HG03558 (cell line): ENCODE data around the gene S100Z.
"Not testable (repeated sequence)": the region's sequence is repeated elsewhere in the genome, so short reads cannot be mapped to it uniquely, and the experiment has no call there.

Experiments used
- ATAC-seq: cut with Tn5 transposase; IDR thresholded peaks from one replicate; pipeline ENCODE4 v1.9.1; 2021; ENCODE audit warnings: moderate number of reproducible peaks; ENCODE audit not compliant: unreplicated experiment; ENCODE audit errors: extremely low read depth

The S100Z gene

DNA sequence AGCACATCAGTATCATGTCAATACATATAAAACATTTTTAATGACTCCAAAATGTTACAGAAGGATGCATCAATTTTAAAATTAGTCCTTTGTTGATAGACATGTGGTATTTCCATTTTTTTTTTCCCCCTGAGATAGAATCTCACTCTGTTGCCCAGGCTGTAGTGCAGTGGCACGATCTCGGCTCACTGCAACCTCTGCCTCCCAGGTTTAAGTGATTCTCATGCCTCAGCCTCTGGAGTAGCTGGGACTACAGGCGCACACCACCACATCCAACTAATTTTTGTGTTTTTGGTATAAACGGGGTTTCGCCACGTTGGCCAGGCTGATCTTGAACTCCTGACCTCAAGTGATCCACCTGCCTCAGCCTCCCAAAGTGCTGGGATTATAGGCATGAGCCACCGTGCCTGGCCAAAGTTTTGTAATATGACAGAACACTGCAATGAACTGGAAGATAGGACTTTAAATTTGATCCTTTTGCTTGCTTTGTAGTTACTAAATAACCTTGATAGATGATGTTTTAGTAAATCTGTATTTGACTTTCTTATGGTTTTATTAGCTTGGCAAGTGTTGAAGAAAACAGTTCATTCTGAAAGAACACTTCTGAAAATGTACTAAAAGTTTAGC is 27.6 kb upstream of the S100Z start:
- not testable (repeated sequence) for ATAC-seq

DNA sequence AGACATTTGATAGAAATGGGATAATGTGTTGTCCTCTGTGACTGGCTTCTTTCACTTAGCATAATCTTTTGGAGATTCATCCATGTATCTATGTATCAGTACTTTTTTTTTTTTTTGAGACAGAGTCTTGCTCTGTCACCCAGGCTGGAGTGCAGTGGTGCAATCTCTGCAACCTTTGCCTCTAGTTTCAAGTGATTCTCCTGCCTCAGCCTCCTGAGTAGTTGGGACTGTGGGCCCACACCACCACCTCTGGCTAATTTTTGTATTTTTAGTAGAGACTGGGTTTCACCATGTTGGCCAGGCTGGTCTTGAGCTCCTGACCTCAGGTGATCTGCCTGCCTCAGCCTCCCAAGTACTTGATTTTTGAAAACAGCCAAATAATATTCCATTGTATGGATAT is 23.4 kb upstream of the S100Z start:
- not testable (repeated sequence) for ATAC-seq

DNA sequence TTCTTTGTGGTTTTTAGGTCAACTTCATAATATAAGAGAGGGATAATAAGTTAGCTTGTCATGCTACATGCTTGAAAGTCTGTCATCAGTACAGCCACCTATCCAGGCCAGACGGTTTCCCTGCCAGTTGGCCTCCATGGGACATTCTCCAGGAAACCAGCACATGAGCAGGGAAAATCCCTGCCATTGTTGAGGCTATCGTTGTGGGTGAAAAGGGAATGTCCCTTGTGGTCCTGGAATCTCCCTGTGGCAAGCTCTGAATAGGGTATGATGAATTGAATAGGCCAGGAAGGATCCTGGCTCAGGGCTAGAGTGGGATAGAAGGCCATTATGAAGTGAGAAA is 18.7 kb upstream of the S100Z start:
- no peak for ATAC-seq

DNA sequence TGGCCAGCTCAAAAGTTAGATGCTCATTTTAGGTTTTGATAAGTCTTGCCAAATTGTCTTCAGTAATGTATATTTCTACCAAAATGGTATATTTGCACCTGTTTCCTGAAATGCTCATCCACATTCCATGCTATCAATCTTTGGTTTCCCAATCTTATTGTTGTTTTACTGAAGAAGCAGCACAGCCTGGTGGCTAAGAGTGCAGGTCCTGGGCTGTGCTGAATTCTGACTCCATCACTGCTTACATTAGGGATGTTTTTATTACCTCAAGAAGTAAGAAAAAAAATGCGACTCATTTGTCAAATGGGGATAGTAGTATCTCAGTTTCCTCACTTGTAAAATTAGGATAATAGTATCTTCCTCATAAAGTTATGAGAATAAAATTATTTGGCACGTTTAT is 13.6 kb upstream of the S100Z start:
- ATAC-seq = no peak

DNA sequence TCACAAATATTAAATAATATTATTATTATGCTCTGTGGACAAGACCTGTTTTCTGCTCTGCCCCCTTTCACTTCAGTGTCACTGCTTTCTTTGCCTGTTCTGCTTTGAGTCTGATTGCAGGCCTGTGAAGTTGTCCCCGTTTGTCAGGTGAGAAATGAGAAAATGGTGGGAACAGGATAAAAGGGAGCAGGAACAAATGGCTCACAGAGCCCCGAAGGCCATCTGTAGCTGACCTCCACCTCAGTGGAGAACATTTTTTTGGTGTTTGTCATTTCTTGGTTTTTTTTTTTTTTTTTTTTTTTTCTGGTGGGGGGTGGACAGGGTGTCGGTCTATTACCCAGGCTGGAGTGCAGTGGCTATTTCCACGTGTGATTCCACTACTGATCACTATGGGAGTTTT is 13.2 kb upstream of the S100Z start:
- ATAC-seq = no peak

DNA sequence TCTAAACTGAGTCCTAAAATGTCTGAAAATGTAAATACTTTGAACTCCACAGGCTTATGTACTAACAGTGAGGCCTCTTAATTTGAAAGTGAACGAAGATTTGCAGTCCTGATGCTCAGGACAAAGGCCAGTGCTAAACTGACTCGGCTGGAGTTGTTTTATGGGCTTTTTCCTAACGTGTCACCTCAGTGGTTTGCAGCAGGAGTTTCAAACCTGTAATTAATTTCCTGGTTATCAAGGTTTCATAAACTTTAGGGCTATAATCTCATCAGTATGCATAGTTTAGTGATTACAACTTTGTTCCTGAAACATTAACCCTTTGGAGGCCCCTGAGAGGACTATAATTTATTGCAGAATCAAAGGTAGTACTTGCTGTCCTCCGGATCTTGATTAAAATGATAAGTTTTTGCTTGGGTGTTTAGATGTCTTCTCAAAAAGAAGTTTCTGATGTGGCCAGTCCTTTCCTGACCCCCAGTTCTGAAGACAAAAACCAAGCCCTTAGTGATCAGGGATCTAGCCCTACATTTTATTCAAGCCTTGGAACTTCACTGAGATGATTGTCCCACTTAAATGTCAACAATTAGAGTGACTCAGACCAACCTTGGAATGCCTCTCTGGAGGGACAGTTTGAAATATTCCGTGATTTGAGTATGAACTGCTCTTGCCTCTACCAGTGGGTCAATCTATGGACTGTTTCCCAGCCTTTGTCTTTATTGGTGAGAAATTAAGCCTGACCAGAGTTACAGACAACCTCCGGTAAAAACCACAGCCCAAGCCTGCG is 11.1 kb upstream of the S100Z start:
- no peak for ATAC-seq

DNA sequence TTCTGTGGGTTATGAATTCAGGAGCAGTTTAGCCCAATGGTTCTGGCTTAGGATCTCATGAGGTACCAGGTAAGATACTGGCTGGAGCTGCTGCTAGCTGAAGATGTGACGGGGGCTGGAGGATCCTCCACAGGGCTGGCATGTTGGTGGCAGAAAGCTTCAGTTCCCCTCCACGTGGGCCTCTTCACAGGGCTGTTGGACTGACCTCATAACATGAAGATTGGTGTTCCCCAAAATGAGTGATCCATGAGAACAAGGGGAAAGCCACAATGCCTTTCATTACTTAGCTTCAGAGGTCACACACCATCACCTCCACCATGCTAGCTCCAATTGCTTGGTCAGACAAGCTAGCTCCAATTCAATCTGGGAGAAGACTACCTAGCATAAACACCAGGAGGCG is 8.5 kb upstream of the S100Z start:
- ATAC-seq = no peak

DNA sequence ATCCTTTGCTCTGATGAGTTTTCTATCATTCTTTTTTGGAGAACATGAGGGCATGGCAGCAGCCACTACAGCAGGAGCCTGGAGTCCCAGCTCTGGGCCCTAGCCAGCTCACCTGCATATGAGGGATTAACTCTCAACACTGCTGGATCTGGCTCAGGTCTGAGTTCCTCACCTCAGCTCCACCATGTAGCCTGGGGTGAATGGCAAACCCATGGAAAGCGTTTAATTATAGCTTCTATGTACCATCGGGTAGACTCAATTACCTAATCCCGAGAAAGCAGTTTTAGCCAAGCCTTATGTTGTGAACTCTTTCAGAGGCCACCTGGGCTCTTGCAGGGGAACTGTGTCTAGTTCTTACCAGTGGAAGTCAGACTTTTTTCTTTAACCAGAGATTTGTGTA is 3.9 kb upstream of the S100Z start:
- ATAC-seq = no peak

DNA sequence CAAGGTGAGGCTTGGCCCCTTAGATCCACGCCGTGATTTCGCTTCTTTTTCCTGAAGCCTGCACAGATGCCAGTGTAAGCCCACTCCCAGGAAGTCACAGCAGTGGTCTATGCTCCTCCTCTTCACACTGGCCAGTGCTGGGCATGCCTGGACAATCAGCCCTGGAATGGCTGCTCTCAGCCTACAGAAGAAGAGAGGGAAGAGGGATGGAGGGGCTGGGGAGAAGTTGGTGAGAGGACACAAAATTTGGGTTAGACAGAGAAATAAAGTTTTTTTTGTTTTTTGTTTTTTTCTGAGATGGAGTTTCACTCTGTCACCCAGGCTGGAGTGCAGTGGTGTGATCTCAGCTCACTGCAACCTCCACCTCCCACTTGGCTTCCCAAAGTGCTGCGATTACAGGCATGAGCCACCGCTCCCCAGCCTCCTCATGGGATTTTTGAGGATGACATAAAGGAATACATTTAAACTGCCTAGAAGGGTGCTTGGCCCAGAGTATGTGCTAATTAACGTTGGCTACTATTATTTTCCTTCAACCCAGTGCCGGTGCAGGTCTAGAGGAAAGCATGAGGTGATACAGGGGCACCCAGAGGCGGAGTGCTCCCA is 830 bp downstream of the S100Z start:
- ATAC-seq = no peak

DNA sequence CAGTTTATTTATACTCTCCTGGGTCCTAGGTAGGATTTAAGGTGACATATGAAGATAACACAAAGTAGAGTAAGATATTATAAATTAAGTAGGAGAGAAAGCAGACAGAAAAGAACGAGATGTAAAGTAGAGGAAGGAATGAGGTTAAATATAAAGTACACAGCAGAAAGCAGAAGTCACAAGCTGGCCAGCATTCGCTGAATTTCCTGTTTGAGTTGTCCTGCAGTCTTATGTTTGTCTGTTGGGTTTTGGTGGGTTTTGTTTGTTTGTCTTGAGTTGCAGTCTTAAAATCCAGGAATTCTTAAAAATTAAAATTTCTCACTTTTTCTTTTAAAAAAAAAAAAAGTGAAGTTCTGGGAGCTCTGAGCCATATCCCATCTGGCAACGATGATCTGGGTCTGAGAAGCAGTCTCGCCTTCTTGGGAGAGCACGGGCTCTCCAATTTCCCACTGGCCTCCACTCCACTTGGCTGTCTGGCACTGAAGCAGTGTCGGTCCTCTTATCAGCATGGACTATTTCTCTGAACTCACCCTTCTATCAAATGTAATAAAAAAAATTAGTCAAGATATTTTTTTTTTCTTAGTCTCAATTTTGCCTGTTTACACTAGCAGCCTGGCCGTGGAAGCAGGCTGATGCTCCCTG is 2.0 kb downstream of the S100Z start:
- ATAC-seq = no peak

DNA sequence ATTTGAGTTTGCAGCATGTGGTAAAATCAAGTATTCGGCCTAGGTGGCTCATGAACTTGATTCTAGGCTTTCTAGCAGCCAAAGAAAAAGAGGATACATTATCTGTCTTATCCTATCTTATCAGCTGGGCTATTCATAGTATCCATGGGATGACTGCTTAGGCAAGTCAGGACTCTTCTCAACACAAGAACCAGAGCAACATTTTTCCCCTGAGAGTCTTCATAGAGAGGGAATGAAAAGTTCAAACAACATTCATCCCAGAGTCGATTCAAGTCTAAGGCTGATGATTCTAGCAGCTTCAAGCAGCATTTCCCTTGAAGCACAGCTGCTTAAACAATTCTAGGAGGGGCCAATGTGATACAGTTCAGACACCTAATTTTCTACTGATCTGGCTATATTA is 3.0 kb downstream of the S100Z start:
- ATAC-seq = no peak

DNA sequence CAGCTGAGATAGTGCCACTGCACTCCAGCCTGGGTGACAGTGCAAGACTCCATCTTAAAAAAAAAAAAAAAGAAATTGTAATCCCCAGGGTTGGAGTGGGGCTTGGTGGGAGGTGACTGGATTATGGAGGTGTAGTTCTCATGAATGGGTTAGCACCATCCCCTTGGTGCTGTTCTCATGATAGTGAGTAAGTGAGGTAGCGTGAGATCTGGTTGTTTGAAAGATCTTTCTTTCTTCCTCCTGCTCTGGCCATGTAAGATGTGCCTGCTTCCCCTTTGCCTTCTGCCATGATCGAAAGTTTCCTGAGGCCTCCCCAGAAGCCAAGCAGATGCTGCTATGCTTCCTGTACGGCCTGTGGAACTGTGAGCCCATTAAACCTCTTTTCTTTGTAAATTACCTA is 3.9 kb downstream of the S100Z start:
- ATAC-seq = not testable (repeated sequence)

DNA sequence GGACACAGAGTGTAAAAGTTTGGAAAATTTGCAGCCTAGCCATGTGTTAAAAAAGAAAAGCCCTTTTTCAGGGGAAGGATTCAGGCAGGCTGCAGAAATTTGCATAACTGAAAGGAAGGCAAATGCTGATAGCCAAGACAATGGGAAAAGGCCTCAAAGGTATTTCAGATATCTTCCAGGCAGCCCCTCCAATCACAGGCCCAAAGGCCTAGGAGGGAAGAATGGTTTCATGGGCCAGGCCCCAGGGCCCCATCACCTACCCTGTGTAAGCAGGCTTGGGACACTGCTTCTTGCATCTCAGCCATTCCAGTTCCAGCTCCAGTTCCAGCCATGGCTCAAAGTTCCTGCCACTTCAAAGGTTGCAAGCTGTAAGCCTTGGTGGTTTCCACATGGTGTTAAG is 4.8 kb downstream of the S100Z start:
- no peak for ATAC-seq

DNA sequence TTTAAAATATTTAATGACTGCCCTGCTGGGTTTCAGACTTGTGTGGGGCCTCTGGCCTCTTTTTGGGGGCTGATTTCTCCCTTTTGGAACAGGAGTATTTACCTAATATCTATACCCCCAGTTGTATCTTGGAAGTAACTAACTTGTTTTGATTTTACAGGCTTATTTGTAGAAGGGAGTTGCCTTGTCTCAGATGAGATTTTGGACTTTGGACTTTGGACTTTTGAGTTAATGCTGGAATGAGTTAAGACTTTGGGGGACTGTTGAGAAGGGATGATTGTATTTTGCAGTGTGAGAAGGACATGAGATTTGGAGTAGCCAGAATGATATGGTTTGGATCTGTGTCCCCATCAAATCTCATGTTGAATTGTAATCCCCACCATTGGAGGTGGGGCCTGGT is 5.7 kb downstream of the S100Z start:
- ATAC-seq = not testable (repeated sequence)

DNA sequence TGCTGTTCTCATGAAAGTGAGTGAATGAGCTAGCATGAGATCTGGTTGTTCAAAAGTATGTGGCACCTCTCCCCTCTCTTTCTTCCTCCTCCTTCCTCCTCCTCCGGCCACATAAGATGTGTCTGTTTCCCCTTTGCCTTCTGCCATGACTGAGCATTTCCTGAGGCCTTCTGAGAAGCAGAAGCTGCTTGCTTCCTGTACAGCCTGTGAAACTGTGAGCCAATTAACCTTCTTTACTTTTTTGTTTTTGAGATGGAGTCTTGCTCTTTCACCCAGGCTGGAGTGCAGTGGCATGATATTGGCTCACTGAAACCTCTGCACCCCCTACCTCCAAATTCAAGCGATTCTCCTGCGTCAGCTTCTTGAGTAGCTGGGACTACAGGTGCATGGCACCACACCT is 6.1 kb downstream of the S100Z start:
- no peak for ATAC-seq

DNA sequence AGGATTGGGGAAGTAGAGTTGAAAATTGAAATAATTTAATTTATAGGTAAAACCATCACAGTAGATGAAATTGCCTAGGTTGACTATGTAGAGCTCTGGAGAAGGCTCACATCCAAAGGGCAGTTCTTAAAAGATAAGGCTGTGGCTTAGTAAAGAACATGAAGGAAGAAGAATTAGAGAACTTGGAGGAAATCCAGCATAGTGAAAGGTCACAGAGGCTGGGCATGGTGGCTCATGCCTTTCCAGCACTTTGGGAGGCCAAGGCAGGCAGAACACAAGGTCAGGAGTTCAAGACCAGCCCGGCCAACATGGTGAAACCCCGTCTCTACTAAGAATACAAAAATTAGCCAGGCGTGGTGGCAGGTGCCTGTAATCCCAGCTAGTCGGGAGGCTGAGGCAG is 7.0 kb downstream of the S100Z start:
- ATAC-seq = not testable (repeated sequence)

DNA sequence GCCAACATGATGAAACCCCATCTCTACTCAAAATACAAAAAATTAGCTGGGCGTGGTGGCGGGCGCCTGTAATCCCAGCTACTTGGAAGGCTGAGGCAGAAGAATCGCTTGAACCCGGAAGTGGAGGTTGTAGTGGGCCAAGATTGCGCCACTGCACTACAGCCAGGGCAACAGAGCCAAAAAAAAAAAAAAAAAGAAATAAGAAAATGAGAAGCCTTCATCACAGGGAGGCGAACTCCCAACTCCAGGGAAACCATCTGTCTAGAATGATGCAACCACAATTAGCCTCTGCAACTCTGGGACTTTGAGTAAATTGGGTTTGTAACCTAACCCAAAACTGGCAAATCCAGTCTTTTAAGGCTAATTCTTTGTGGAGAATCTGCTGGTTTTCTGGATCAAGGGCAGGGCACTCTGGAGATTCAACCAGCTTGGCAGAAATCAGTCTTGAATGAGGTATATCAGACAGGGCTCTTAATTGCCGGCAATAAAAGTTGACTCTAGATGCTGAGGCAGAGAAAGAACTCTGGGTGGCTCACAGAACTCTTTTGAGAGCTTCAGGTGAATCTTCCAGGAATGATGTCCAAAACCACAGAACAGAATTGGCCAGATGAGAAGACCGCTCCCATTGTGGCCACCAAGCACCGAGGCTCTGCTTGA is 9.9 kb downstream of the S100Z start:
- no peak for ATAC-seq

DNA sequence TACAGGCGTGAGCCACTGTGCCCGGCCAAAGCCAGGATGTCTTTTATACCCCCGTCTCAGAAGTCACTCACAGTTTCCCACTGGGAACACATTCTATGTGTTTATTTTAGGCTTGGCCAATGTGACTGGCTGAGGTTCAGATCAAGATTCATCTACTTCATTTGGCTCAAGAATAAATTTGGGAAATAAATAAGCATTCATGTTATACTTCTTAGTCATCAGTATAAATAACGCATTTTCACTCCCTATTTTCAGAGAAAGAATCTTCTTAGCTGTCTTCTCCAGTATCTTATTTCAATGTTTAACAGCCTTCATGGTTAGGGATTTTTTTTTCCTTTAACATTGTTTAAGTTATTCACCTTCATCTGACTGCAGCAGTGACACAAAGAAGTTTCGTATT is 11.8 kb downstream of the S100Z start:
- no peak for ATAC-seq

DNA sequence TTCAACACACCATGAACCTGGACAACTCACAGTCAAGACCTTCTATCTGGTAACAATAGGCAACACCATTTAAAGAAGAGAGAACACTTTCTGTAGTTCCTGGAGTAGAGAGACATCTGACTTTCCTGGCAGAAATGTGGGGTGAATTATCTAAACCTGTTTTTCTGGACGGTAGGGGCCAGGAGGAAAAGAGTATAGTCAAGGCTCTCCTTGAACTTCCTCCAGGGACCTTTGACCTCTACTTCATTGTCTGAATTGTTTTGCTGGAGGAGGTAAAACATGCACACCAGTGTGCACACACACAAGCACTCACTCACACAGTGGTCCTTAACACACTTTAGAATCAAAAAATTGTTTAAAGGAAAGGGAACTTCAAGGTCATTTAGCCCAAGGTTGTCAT is 13.2 kb downstream of the S100Z start:
- no peak for ATAC-seq

DNA sequence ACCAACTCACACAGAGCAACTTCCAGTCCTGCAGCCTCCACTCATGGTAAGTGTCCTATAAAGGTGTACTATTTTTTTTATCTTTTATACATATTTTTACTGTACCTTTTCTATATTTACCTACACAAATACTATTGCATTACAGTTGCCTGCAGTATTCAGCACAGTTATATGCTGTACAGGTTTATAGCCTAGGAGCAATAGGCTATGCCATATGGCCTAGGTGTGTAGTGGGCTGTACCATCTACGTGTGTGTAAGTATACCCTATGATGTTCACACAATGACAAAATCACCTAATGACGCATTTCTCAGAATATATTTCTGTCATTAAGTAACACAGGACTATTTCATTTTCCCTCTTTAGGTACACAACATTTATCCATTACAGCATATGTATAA is 16.7 kb downstream of the S100Z start:
- ATAC-seq = no peak

DNA sequence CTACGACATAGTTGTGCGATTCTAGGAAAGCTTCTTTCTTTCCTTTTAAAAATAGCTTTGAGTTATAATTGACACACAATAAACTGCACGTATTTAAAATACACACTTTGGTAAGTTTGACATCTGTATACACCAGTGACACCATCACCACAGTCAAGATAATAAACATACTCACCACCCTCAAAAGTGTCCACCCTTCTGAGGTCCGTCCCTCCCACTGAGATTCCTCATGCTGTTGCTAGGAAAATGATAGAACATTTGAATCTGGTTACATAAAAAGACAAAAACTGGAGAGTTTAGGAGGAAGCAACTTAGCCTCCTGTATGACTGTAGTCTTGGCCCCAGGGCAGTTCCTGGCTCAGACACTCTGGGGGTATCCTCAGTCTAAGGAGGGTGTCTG is 17.2 kb downstream of the S100Z start:
- ATAC-seq = no peak
